GM20431 (cell line): ENCODE measurements around the gene PCID2.
"Not testable (repeated sequence)": the region's sequence is repeated elsewhere in the genome, so short reads cannot be mapped to it uniquely, and the experiment has no call there.

Experiments
- in situ Hi-C: fragments of 300-500 bp; cut with MseI, MboI; formaldehyde crosslinking; loops from one replicate; pipeline ENCODE4 v1.15.0; 2020; ENCODE audit warnings: low sequenced_read_pairs; ENCODE audit not compliant: unreplicated experiment

Gene PCID2

GRCh38 chr13:113208421-113209335 is at the start of gene PCID2:
TSS of gene PCID2 (minus strand) at chr13:113208669. CDS start at chr13:113208634, 35 bp downstream.
- in situ Hi-C loops = no loop called here

DNA sequence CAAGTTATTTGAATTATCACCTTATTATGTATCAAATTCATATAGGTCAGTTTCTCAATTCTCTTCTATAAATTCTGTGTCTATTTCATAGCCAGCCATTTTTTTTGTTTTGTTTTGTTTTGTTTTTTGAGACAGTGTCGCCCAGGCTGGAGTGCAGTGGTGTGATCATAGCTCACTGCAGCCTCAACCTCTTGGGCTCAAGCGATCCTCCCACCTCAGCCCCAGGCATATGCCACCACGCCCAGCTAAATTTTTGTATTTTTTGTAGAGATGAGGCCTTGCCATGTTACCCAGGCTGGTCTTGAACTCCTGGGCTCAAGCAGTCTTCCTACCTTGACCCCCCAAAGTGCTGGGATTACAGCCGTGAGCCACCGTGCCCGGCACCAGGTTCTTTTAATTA is 49.4 kb upstream of the PCID2 start:
- in situ Hi-C loops = not testable (repeated sequence)

- in situ Hi-C loops = no loop called here
Observed at GRCh38 chr13:113252516-113253095, 44.1 kb upstream of the PCID2 start.

GRCh38 chr13:113245849-113246796 is 37.7 kb upstream of the PCID2 start:
- in situ Hi-C loops = no loop called here

DNA sequence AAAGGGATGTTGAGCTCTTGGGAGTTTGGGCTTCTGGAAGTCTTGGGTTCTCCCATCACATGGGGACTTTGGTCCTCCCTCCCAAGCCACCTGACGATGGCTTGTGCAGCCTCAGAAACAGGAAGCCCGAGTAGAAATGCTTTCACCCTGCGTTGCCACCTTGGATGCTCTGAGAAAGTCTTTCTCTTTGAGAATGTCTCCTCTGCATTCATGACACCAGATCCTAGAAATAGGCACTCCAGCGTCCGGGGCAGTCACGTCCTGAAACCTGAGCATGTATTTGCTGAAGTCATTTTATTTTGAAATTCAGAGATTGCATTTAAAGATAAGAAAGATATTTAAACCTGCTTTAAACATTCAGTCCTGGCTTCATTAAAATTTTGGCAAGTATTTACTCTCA is 35.4 kb upstream of the PCID2 start:
- in situ Hi-C loops = no loop called here

DNA sequence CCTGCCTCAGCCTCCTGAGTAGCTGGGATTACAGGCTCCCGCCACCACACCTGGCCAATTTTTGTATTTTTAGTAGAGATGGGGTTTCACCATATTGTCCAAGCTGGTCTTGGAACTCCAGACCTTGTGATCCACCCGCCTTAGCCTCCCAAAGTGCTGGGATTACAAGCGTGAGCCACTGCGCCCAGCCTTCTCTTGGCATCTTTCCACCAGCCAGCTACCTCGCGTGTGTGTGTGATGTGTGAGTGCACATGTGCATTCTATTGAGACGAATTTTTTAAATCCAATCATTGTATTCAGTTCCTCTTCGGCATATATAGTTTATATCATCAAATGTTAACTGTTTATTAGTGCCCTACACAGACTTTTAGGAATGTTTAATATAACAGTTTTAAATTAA is 33.2 kb upstream of the PCID2 start:
- in situ Hi-C loops = not testable (repeated sequence)

GRCh38 chr13:113239986-113240385 is 31.5 kb upstream of the PCID2 start:
- in situ Hi-C loops = no loop called here

GRCh38 chr13:113239357-113239756 is 30.9 kb upstream of the PCID2 start:
- in situ Hi-C loops = no loop called here

- in situ Hi-C loops = no loop called here
Observed at GRCh38 chr13:113238536-113238935, 30.1 kb upstream of the PCID2 start.

DNA sequence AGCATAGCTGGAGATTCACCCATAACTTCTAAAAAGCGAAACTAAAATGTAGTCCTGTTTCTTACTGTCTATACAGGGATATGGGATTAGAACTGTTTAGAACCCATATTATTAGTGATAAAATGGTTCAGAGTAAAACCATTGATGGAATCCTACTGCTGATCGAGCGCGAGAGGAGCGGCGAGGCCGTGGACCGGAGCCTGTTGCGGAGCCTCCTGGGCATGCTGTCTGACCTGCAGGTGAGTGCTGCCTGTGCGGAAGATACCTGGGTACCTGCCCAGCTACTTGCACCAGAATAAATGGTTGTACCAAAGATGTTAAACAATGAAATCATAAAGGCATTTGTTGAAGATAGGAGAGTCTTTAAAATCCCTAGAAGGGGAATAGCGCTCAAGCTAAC is 24.6 kb upstream of the PCID2 start:
- in situ Hi-C loops = no loop called here

- in situ Hi-C loops = no loop called here
Observed at GRCh38 chr13:113232208-113233003, 23.9 kb upstream of the PCID2 start.

GRCh38 chr13:113231306-113232207 is 23.1 kb upstream of the PCID2 start:
- in situ Hi-C loops = no loop called here

GRCh38 chr13:113229791-113230190 is 21.3 kb upstream of the PCID2 start:
- in situ Hi-C loops = no loop called here

DNA sequence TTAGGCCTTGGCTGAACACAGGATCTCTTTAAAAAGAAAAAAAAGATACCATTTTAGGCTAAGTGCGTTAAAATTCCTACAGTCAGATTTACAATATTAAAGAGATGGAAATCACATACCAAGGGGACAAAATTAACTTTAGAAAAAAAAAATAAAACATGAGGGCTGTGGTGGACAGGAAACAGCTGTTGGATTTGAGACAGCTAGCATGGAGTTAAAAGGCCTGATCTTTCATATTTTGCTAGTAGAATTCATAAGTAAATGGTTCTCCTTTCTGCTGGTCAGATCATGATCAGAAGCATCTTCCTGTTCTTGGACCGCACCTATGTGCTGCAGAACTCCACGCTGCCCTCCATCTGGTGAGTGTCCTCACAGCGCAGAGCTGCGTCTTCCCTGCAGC is 20.7 kb upstream of the PCID2 start:
- in situ Hi-C loops = no loop called here

- in situ Hi-C loops = no loop called here
Observed at GRCh38 chr13:113226873-113227450, 18.5 kb upstream of the PCID2 start.

DNA sequence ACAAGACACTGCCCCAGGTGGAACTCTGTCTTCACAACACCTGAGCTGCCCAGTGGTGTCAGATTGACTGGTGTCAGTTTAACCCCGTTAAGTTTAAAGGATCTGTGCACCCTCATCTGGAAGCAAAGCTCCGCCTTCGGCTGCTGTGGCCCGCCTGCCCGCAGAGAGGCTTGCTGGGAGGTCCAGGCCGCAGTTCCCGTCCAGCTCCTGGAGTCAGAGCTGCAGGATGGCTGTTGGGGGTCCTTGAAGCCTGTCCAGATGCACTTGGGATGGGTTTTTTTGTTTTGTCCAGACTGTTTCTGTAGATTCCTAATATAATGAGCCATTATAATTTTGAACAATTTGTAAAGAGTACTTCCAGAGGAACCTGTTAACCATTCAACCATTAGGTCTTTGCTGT is 17.0 kb upstream of the PCID2 start:
- in situ Hi-C loops = no loop called here

DNA sequence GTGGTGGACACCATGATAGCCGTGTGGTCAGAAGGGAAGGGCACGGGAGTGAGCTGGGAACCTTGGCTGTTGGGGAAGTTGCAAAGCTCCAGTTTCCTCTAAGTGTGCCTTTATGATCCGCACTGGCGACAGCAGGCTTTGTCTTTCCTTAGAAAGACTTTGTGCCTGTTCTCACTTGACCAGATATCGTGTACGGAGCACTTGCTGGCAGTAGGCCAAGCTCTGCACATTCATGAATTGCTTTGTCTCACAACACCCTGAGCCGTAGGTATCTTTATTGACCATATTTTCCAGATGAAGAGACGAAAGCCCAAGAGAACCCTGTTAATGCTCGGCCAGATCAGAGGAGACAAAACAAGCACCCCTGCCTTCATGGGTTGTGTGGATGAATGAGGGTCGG is 16.0 kb upstream of the PCID2 start:
- in situ Hi-C loops = no loop called here

DNA sequence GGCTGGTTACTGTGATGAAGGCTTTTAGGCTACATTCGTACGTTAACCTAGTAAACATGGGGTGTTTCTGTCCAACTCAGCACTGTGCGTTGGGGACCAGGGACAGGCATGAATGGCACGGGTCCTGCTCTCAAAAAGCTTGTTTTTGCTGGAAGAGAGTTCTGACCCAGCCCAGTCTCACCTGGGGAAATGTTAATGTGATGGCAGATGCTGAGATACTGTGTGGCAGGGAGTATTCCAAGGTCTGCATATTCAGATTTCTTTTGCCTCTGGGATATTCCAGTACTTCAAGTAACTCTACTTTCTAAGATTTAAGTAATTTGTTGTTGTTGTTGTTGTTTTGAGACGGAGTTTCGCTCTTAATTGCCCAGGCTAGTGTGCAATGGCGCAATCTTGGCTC is 14.6 kb upstream of the PCID2 start:
- in situ Hi-C loops = no loop called here
